ENCODE measurements around the gene APOO.

Gene APOO

DNA sequence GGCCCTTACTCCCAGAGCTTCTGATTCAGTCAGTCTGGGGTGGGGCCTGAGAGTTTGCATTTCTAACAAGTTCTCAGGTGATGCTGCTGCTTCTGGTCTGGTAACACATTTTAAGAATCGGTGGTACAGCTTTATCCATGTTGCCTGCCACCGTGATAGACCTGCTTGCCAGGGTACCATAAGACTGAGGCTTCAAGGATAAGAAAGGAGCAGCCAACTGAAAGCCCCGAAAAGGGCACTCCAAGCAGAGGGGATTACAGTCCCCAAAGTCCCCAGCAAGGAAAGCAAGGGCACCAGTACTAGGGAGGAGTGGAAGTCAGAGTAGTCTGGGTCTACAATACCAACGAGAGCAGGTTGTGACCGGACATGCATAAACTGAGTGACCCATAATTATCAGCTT is 49.8 kb downstream of the APOO start:
- DNase-seq: no peak

DNA sequence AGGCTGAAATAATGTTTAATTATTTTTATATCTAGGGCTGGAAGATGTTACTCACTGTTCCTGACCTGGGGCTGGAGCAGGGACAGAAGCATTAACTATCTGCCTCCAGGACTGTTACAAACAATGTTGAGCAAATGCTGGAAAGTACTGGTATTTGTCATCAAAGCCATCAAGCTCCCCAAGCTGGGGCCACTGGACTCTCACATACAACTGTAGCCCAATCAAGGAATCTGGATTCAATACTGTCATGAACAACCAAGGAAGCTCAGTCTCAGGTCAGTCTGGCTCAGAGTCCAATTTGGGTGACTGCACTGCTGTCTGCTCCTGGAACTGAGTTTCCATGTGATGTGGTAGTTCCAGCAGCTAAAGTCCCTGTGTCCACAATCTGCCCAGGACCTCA is 50.4 kb downstream of the APOO start:
- DNase-seq: no peak

DNA sequence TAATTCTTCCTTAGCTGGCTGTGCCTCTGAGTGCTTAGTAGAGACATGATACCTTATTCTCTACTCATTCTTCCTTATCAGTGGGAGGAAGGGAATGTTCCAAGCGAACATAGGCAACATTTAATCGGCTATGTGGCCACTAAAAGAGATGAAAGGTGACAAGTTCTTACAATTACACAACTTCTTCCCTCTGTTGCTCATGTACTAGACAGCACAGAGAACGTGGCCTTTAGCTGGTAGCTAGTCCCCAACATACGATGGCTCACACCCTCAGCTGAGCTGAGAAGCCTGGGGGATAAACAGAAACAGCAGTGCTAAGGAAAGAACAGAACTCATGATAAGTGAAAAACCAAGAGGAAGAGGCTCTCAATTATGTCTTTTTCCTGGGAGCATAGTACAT is 52.2 kb downstream of the APOO start:
- DNase-seq: no peak

DNA sequence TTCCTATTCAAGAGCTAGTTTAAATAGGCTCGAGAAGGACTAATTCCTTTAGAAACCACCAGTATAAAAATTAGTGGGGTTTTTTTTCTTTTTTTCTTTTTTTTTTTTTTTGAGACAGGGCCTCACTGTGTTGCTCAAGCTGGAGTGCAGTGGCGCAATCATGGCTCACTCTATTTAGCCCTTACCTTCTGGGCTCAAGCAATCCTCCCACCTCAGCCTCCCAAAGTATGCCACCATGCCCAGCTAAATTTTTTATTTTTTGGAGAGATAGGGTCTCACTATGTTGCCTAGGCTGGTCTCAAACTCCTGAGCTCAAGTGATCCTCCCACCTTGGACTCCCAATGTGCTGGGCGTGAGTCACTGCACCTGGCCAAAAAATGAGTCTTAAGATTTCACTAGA is 52.8 kb downstream of the APOO start:
- no peak for DNase-seq

GRCh38 chrX:23854122-23854521 is 53.6 kb downstream of the APOO start:
- no peak for DNase-seq

DNA sequence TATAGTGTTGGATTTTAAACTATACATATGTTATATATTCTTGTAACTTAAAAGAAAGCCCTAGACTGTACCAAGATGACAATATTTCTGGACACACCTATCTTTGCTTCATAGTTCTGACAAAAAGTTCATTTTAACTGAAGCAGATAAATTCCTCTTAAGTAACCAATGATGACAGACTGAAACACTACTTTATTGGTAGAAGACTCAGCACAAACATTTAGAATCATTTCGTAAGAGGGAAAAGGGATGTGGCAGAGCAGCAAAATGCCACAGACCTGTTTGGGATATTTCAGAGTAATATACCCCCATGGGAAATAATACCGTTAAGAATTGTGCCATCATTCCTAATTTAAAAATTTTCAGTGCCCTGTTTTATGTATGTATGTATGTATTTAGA is 56.2 kb downstream of the APOO start:
- no peak for DNase-seq

DNA sequence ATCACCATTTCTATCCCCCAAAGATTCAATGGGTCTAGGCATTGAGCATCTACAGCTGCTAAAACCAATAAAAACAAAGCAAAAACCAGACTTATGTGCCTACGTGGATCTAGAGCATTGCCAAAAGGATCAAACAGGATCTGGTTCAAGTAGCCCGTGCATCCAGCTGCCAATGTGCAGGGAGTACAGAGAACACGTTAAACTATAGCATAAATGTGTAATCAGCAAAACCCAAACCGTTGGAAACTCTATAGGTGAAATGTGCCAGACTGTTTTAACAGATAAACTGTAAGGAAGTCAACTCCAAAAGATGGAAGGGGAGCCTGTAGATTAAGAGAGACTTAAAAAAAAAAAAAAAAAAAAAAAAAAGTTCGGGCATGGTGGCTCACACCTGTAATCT is 58.5 kb downstream of the APOO start:
- DNase-seq: peak; percentile 47

- DNase-seq: peak; percentile 63
Observed at GRCh38 chrX:23845351-23845817, 62.4 kb downstream of the APOO start.

DNA sequence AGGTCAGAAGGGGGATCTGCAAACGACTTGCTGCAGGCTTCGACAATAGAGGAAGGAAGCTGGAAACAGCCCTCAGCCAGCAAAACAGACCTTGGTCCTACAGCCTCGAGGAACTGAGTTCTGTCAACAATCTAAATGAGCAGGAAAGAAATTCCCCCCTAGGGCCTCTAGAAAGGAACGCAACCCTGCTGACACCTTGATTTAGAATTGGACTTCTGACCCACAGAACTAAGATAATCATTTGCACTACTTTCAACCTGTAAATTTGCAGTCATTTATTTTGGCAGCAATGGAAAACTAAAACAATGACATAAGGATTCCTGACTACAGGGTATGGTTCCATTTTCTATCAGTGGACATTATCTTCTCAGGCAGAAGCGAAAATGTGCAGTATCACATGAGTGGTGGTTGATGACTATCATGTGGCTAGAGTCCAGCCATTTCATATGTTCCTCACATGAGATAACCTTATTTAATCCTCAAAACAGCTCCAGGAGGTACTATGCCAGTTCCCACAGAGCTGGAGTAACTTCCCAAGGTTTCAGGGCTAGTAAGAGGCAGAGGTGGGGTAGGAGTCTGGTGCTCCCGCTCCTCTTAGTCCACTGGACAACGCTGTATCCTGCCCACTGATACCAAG is 63.1 kb downstream of the APOO start:
- DNase-seq: peak; percentile 79

DNA sequence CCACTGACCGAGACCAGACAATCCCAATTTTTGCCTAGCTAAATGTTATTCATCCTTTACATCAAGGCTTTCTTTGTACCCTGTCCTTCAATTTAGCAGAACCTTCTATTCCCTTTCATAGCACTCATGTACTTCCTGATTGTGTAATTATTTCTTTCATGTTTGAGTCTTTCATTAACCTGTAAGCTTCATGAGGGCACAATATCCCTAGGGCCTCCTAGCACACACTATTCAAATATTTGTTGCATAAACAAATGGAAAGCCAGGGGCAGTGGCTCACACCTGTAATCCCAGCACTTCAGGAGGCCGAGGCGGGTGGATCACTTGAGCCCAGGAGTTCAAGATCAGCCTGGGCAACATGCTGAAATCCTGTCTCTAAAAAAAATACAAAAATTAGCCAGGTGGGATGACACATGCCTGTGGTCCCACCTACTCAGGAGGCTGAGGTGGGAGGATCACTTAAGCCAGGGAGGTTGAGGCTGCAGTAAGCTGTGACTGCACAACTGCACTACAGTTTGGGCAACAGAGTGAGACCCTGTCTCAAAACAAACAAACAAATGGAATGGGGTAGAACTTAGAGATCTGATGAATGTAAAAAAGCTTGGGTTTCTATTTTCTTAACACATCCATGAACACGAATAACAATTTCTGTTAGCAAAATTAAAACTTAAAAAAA is 65.8 kb downstream of the APOO start:
- no peak for DNase-seq

DNA sequence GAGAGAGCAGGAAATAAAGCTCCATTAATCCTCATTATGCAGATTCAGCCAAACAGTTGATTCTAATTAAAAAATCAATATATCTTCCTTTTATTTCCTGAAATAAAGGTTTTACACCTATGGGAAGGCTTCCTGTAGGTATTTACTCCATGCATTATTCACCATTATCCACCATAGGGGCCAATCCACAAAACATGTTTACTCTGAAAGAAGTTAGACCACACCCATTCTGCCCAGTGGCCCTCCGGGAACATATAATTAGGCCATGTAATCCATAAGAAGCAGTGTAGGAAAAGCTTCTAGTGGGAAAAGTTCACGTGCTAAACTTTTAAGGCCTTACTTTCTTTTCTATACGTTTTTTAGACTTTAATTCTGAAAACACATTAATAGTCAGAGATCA is 67.1 kb downstream of the APOO start:
- no peak for DNase-seq

- DNase-seq: no peak
Observed at GRCh38 chrX:23838953-23839352, 68.8 kb downstream of the APOO start.

DNA sequence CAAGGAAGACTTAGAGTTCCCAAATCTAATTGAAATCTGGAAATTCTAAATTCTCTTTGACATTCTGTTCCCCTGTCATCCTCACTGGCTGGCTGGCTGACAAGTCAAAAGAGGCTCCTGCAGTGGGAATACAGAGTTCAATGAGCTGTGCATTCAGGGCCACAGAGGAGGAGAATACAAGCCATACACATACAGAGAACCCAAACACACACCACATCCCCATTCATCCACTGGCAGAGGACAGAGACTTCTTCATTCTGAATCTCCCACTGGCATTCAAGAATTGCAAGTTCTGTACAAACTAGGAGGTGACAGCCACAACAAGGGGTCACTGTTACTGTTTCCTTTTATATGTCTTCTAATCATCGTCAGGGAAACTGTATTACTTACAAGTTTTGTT is 75.0 kb downstream of the APOO start:
- DNase-seq: no peak

- no peak for DNase-seq
Observed at GRCh38 chrX:23828881-23829280, 78.9 kb downstream of the APOO start.

DNA sequence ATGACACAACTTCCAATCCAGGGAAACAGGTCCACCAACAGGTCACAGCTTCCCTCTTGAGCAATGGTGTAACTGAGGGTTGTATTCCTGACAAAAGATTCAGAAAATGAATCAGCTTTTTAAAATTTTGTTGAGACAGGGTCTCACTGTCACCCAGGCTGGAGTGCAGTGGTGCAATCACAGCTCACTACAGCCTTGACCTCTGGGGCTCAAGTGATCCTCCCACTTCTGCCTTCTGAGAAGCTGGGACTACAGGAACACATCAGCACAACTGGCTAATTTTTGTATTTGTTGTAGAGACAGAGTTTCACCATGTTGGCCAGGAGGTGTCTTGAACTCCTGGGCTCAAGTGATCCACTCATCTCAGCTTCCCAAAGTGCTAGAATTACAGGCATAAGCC is 81.1 kb downstream of the APOO start:
- no peak for DNase-seq

- no peak for DNase-seq
Observed at GRCh38 chrX:23826216-23826615, 81.5 kb downstream of the APOO start.

DNA sequence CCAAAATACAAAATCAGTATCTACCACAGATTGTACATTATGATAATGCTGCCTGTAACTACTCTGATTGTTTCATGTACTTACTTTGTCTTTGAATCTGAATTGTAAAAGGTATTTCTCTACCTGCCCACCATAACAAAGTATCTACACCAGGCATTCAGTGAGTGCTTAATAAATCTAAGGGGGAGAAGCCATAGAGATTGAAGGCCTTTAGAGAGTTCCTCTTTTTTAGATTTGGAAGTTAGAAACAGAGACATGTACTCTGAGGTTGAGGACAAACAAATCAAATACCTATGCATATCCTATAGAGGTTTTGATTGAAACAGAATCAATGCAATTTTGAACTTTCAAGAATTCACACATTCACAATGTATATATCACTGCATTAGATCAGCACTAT is 82.1 kb downstream of the APOO start:
- no peak for DNase-seq

- DNase-seq: no peak
Observed at GRCh38 chrX:23822841-23823240, 84.9 kb downstream of the APOO start.

DNA sequence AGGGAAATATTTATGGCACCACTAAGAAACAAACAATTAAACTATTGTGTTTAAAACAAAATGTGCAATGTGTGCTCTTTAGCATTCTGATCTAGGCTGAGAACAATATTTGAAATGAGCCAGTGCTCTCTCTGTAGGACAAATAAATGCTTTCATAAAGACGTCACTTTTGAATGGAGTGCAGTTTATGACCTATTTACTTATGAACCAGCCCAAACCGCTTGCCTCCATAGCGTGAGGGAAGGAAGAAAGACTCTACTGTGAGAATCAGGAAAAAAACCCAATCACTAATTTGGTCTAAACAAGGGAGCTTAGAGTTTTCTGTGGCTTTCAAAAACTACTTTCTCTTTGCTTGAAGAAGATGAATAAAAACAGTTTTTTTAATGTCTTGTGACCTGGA is 85.3 kb downstream of the APOO start:
- no peak for DNase-seq

- DNase-seq: no peak
Observed at GRCh38 chrX:23821847-23822246, 85.9 kb downstream of the APOO start.

GRCh38 chrX:23820235-23820782 is 87.4 kb downstream of the APOO start:
- DNase-seq: peak; percentile 9

- DNase-seq: no peak
Observed at GRCh38 chrX:23819385-23820234, 88.1 kb downstream of the APOO start.

- no peak for DNase-seq
Observed at GRCh38 chrX:23817979-23818336, 89.8 kb downstream of the APOO start.

GRCh38 chrX:23816179-23816578 is 91.6 kb downstream of the APOO start:
- DNase-seq: no peak

All from hematopoietic multipotent progenitor cell treated with erythropoietin and hydrocortisone succinate and interleukin-3 and kit ligand, for 8 days (in vitro differentiated cells).